Lung (tissue), 12 donors: ENCODE data around the gene ARID2. TPM values are rescaled to one million over a fixed set of nuclear protein-coding genes. Genes with fewer than 3 reads are reported as not detected.

Experiments used
- ATAC-seq: fragments of 200-7000 bp; cut with Tn5 transposase; one replicate; pipeline ENCODE4 v1.9.1; 2020; ENCODE audit warnings: moderate number of reproducible peaks; ENCODE audit not compliant: insufficient read depth, low FRiP score
- DNase-seq, 3 donors: peaks; one replicate each; pipeline ENCODE4 v3.0.0-alpha.2; 2013 to 2017
- H3K27ac ChIP-seq, 2 donors: one replicate each; pipeline ENCODE4 v1.5.1; 2013; ENCODE audit warnings: mild to moderate bottlenecking in 2 of 2, moderate library complexity in 2 of 2, control low read depth in 1 of 2, inconsistent platforms in 1 of 2, low read depth in 1 of 2, low read length in 1 of 2
- H3K27me3 ChIP-seq, 3 donors: one replicate each; pipeline ENCODE4 v1.5.1; 2013; ENCODE audit warnings: low read length in 2 of 3; ENCODE audit not compliant: control insufficient read depth in 3 of 3, insufficient read depth in 3 of 3
- H3K36me3 ChIP-seq, 4 donors: one replicate each; pipeline ENCODE4 v1.5.1; 2013; ENCODE audit warnings: low read length in 4 of 4, mild to moderate bottlenecking in 1 of 4, moderate library complexity in 1 of 4; ENCODE audit not compliant: control insufficient read depth in 4 of 4, insufficient read depth in 4 of 4
- H3K4me1 ChIP-seq, 5 donors: one replicate each; pipeline ENCODE4 v1.5.1; 2013; ENCODE audit warnings: low read length in 5 of 5, mild to moderate bottlenecking in 2 of 5, moderate library complexity in 1 of 5; ENCODE audit not compliant: control insufficient read depth in 5 of 5, insufficient read depth in 5 of 5
- H3K4me3 ChIP-seq: one replicate; pipeline ENCODE4 v1.5.1; 2013; ENCODE audit warnings: mild to moderate bottlenecking, control low read depth, moderate library complexity
- H3K9ac ChIP-seq, 2 donors: one replicate each; pipeline ENCODE4 v1.5.1; 2013; ENCODE audit warnings: low read length in 2 of 2, control low read depth in 1 of 2; ENCODE audit not compliant: insufficient read depth in 1 of 2
- H3K9me3 ChIP-seq, 4 donors: one replicate each; pipeline ENCODE4 v1.5.1; 2013; ENCODE audit warnings: low read length in 3 of 4, mild to moderate bottlenecking in 1 of 4, moderate library complexity in 1 of 4; ENCODE audit not compliant: control insufficient read depth in 4 of 4, insufficient read depth in 3 of 4
- CTCF ChIP-seq: IDR thresholded peaks from 2 replicates; pipeline ENCODE4 v1.5.1; 2012; ENCODE audit warnings: mild to moderate bottlenecking; ENCODE audit errors: control extremely low read depth, extremely low read depth
- WGBS, 2 donors: extraction: QIAGEN DNeasy Blood & Tissue Kit; methylation state at CpG; one replicate each; pipeline ENCODE4 v1.1.7; 2013; 5-methylcytosine and 5-hydroxymethylcytosine counted together
- polyA plus RNA-seq, 2 donors: library from polyadenylated mRNA; stranded (reverse); fragments of 200-250 nt; gene quantifications; one replicate each; pipeline ENCODE4 v1.2.1, GENCODE V29; 2013
- total RNA-seq, 2 donors: library from RNA; depleted of rRNA in 1 of 2; stranded (reverse); fragments of >200 nt in 1 of 2; gene quantifications; one replicate each; pipeline ENCODE4 v1.2.1, GENCODE V29; 2014 to 2021
- donor health status: control.
- donor health status: control.
- donor health status: Bipolar disorder and iron deficiency.
- donor health status: healthy.
- donor health status: DM: yes; HTN: yes; CAD: no.

Gene ARID2
- total and polyA plus RNA-seq, 4 donors, result 5.3 to 79.2 (median 17.5) TPM

- no peak overlapping the region for H3K27ac ChIP-seq
- no peak for ATAC-seq
- H3K36me3 ChIP-seq, result peaks cover 2 to 14% (median 4%) of the 10 kb centered on the region in 4 donors
- no peaks in the 10 kb centered on the region for H3K27me3 ChIP-seq
- 56 to 71% methylated on average over 4 of the region's 4 CpGs for WGBS, 2 donors
- H3K9me3 ChIP-seq, result no peaks in the 10 kb centered on the region
- TF ChIP-seq CTCF, result no peak
- peak in 2 of 3 donors; percentile 74 to 76 for DNase-seq
- H3K4me3 ChIP-seq, result no peak overlapping the region
- peaks cover 0 to 13% (median 0%) of the 10 kb centered on the region in 5 donors for H3K4me1 ChIP-seq
- no peak overlapping the region for H3K9ac ChIP-seq
These were observed 179.7 kb downstream of the ARID2 start for GRCh38 chr12:45909041-45909713.

- Histone ChIP-seq H3K36me3 (peaks cover 0 to 6% (median 1%) of the 10 kb centered on the region in 4 donors), H3K9ac (no peak overlapping the region), H3K27me3 (no peaks in the 10 kb centered on the region), H3K27ac (no peak overlapping the region), H3K9me3 (no peaks in the 10 kb centered on the region), H3K4me1 (peaks cover 0 to 10% (median 0%) of the 10 kb centered on the region in 5 donors), H3K4me3 (no peak overlapping the region)
- WGBS, 2 donors, result 48 to 71% methylated on average over 3 of the region's 3 CpGs
- DNase-seq (no peak), ATAC-seq (no peak)
- TF ChIP-seq CTCF, result no peak
These were observed 183.3 kb downstream of the ARID2 start for GRCh38 chr12:45912774-45913173.

GRCh38 chr12:45913631-45914030 is 184.1 kb downstream of the ARID2 start:
- Histone ChIP-seq H3K4me1 (peaks cover 0 to 10% (median 0%) of the 10 kb centered on the region in 5 donors), H3K27me3 (no peaks in the 10 kb centered on the region), H3K36me3 (peaks cover 0 to 5% (median under 1%) of the 10 kb centered on the region in 4 donors), H3K27ac (no peak overlapping the region), H3K4me3 (no peak overlapping the region), H3K9ac (no peak overlapping the region), H3K9me3 (no peaks in the 10 kb centered on the region)
- 62 to 76% methylated on average over 2 of the region's 2 CpGs for WGBS, 2 donors
- ATAC-seq (no peak), DNase-seq (no peak)
- TF ChIP-seq CTCF, result no peak
